Mammary epithelial cell (primary cell): ENCODE data around the gene MBNL2.

Experiments
- CTCF ChIP-seq, 2 donors: IDR thresholded peaks in 1 of 2; conservative IDR thresholded peaks in 1 of 2; 2 replicates each; pipeline ENCODE4 v1.5.1; 2011 to 2012; ENCODE audit warnings: inconsistent platforms in 2 of 2, low read length in 2 of 2, mild to moderate bottlenecking in 2 of 2, control low read depth in 1 of 2, low read depth in 1 of 2; ENCODE audit not compliant: insufficient read depth in 1 of 2; ENCODE audit errors: extremely low read depth in 1 of 2
- EZH2 ChIP-seq: IDR thresholded peaks from 2 replicates; pipeline ENCODE4 v1.6.1; 2012; ENCODE audit warnings: low read length, inconsistent platforms, borderline replicate concordance

DNA sequence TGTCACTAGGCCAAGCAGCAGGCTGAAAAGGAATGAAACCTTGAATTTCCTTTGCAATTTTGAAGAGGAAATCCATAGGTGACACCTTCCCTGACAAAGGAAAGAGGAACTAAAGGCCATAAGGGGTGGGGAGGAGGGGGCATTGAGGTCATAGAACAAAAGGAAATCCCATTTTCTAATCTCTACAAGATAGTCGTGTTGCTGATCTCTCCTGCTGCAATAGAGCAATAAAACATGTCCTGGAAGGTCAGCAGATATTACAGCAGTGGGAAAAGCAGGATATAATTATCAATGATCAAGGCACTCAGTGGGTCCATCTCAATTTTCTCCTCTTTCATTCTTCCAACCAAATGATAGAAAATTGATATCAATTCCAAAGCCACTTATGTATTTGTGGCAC lies 191.6 kb downstream of the MBNL2 start:
- TF ChIP-seq CTCF (conservative IDR thresholded peaks at IDR 0.05 in 1 of 2, IDR thresholded peaks at IDR 0.05 in 1 of 2; ENCODE audit: extremely low read depth in 1 of 2, insufficient read depth in 1 of 2, low read depth in 1 of 2, low read length in 2 of 2) (no peak), EZH2 (no peak)
